GM13976 (cell line): Measurements from ENCODE around the gene RNF32.

ENCODE experiments used
- DNase-seq: peaks from one replicate; pipeline ENCODE4 v3.0.0; 2012; ENCODE audit warnings: low spot score
- in situ Hi-C: fragments of 300-500 bp; cut with MboI; formaldehyde crosslinking; loops from one replicate; pipeline ENCODE4 v1.12.0; 2022; ENCODE audit warnings: low sequenced_read_pairs, mixed read lengths, inconsistent platforms; ENCODE audit not compliant: unreplicated experiment
- TF ChIP-seq, protein P1 (sequence below): IDR thresholded peaks from 2 replicates; pipeline ENCODE4 v1.5.1; 2012; ENCODE audit warnings: borderline replicate concordance, mild to moderate bottlenecking; ENCODE audit not compliant: insufficient read depth; ENCODE audit errors: extremely low read depth, missing control alignments, control extremely low read depth

The RNF32 gene

DNA sequence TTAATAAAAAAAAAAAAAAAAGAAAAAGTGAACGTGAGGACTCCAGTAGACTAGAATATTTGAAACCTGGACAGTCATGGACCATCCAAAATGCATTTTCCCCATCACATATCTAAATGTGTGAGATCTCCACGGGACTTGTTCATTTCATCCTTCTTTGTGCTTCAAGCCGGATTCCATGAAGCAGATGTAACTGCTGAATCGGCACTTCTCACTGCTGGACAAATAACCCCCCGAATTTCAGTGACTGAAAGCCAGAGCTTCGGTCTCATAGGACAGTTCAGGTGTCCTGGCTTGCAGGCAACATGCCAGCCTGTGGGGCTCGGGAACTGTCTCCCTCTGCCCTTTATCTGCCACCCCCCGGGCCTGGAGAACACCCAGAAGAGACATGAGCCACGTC is 33.3 kb downstream of the RNF32 start:
- TF ChIP-seq, protein P1, sequence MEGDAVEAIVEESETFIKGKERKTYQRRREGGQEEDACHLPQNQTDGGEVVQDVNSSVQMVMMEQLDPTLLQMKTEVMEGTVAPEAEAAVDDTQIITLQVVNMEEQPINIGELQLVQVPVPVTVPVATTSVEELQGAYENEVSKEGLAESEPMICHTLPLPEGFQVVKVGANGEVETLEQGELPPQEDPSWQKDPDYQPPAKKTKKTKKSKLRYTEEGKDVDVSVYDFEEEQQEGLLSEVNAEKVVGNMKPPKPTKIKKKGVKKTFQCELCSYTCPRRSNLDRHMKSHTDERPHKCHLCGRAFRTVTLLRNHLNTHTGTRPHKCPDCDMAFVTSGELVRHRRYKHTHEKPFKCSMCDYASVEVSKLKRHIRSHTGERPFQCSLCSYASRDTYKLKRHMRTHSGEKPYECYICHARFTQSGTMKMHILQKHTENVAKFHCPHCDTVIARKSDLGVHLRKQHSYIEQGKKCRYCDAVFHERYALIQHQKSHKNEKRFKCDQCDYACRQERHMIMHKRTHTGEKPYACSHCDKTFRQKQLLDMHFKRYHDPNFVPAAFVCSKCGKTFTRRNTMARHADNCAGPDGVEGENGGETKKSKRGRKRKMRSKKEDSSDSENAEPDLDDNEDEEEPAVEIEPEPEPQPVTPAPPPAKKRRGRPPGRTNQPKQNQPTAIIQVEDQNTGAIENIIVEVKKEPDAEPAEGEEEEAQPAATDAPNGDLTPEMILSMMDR = no peak
- in situ Hi-C loops = no loop called here
- no peak for DNase-seq

DNA sequence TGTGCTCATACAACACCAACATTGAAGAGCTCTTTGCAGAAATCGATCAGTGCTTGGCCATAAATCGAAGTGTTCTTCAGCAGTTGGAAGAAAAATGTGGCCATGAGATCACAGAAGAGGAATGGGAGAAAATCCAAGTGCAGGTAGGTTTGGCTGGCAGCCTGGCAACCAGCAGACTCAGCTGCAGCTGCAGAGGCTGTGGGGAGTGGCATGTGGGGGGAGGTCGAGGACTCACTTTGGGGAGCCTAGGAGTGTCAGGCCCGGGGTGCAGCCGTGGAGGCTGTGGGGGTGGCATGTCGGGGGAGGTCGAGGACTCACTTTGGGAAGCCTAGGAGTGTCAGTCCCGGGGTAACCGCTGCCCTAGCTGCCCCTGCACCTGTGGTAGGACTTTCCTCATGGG is 35.1 kb downstream of the RNF32 start:
- no peak for DNase-seq
- TF ChIP-seq, protein P1 = no peak
- in situ Hi-C loops = no loop called here

DNA sequence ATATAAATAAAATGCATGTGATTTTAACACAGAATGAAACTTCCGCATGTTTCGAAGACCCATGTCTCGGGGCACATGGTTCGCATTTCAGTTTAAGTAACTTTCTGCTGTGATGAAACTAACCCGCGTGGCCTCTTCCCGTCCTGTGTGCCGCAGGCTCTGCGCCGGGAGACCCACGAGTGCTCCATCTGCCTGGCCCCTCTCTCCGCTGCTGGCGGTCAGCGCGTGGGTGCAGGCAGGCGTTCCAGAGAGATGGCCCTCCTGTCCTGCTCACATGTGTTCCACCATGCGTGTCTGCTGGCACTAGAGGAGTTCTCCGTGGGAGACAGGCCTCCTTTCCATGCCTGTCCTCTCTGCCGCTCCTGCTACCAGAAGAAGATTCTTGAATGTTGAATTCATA is 35.7 kb downstream of the RNF32 start:
- TF ChIP-seq, protein P1 = no peak
- no peak for DNase-seq
- in situ Hi-C loops = no loop called here

DNA sequence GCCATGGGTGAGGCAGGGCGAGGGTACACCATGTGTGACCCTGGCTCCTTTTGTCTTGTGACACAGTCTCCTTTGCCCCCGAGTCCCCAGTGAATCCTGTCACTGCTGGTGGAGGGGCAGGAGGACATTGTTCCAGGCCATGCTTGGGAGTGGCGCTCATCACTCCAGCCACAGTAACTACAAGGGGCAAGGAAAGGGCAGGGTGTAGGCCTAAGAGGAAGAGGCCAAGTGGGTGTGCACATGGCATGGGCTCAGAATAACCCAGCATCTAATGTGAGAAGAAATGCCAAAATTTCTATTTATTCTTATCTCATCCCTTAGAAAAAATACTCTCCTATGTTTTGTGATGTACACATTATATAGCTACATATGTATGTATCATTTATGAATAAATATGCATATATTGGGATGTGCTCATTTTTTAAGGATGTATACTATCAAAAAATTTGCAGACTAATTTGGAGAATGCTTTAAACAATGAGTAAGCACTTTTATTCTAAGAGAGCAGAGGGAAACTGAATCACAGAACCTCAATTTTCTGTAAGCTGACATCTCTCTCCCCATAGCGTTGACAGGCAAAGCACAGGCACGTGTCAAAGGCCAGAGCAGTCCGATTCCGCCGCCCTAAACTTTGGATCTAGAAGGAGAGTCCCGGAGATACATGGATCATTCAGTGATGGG is 36.9 kb downstream of the RNF32 start:
- in situ Hi-C loops = no loop called here
- TF ChIP-seq, protein P1 = no peak
- DNase-seq = no peak

DNA sequence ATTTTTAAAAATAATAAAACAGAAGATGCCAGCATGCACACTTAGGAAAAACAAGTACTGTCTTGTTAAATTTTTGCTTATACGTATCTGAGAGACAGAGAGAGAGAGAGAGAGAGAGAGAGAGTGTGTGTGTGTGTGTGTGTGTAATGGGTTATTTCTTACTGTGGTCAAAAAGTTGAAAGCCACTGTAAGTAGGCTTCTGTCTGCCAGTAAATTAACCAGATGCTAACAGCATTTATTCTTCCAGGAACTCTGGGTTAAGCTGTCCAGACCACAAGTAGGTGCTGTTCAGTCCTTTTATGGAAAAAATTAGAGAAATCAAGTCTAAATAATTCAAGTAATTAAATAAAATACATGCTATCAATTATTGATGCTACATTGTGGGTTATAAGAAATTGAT is 39.7 kb downstream of the RNF32 start:
- TF ChIP-seq, protein P1 = no peak
- in situ Hi-C loops = no loop called here
- no peak for DNase-seq

DNA sequence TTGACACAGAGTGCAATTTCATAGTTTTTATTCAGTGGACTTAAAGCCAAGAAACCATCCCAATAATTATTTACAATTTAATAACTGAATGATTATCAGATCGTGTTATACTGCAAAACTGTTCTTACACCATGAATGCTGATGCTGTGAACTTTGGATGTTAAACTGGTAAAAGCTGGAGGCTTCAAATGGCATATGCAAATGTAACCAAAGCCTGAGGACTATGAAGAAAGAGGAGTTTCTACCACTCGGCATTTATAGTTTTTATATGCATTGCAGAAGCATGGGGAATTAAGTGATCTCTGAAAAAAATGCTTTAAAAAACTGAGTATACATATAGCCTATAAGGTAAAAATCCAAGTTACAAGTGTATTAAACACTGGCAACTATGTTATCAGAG is 42.4 kb downstream of the RNF32 start:
- no peak for DNase-seq
- TF ChIP-seq, protein P1 = no peak
- in situ Hi-C loops = no loop called here
